Rectal smooth muscle tissue (tissue), 1 donor: ENCODE data around the gene USP40.

ENCODE experiments used
- H3K27ac ChIP-seq: one replicate; pipeline ENCODE4 v1.7.0; 2013; ENCODE audit warnings: low read depth, low read length, inconsistent platforms
- H3K27me3 ChIP-seq: one replicate; pipeline ENCODE4 v1.7.0; 2013; ENCODE audit warnings: low read length; ENCODE audit not compliant: control insufficient read depth, insufficient read depth
- H3K36me3 ChIP-seq: one replicate; pipeline ENCODE4 v1.7.0; 2013; ENCODE audit warnings: low read length; ENCODE audit not compliant: control insufficient read depth, insufficient read depth
- H3K4me1 ChIP-seq: one replicate; pipeline ENCODE4 v1.7.0; 2013; ENCODE audit warnings: low read length; ENCODE audit not compliant: control insufficient read depth, insufficient read depth
- H3K4me3 ChIP-seq: one replicate; pipeline ENCODE4 v1.7.0; 2013; ENCODE audit warnings: low read length
- H3K9ac ChIP-seq: one replicate; pipeline ENCODE4 v1.7.0; 2013; ENCODE audit warnings: low read length

USP40 gene

GRCh38 chr2:233503947-233504637 lies 62.5 kb downstream of the USP40 start:
- H3K9ac ChIP-seq, result no peak overlapping the region
- no peaks in the 10 kb centered on the region for H3K4me1 ChIP-seq
- H3K27me3 ChIP-seq, result no peaks in the 10 kb centered on the region
- H3K36me3 ChIP-seq, result peaks cover 4% of the 10 kb centered on the region
- H3K27ac ChIP-seq, result no peak overlapping the region
- H3K4me3 ChIP-seq, result no peak overlapping the region

- Histone ChIP-seq H3K27ac (no peak overlapping the region), H3K4me1 (no peaks in the 10 kb centered on the region), H3K9ac (no peak overlapping the region), H3K4me3 (no peak overlapping the region), H3K36me3 (peaks cover 4% of the 10 kb centered on the region), H3K27me3 (no peaks in the 10 kb centered on the region)
These were observed 63.1 kb downstream of the USP40 start for GRCh38 chr2:233503481-233503880.

- Histone ChIP-seq H3K4me1 (no peaks in the 10 kb centered on the region), H3K27ac (no peak overlapping the region), H3K27me3 (no peaks in the 10 kb centered on the region), H3K36me3 (peaks cover 6% of the 10 kb centered on the region), H3K9ac (no peak overlapping the region), H3K4me3 (no peak overlapping the region)
These were observed 65.1 kb downstream of the USP40 start for GRCh38 chr2:233501198-233502076.

- H3K4me3 ChIP-seq, result no peak overlapping the region
- no peaks in the 10 kb centered on the region for H3K27me3 ChIP-seq
- H3K36me3 ChIP-seq, result peaks cover 6% of the 10 kb centered on the region
- no peak overlapping the region for H3K9ac ChIP-seq
- H3K27ac ChIP-seq, result no peak overlapping the region
- no peaks in the 10 kb centered on the region for H3K4me1 ChIP-seq
These were observed 66.7 kb downstream of the USP40 start for GRCh38 chr2:233499928-233500327.

DNA sequence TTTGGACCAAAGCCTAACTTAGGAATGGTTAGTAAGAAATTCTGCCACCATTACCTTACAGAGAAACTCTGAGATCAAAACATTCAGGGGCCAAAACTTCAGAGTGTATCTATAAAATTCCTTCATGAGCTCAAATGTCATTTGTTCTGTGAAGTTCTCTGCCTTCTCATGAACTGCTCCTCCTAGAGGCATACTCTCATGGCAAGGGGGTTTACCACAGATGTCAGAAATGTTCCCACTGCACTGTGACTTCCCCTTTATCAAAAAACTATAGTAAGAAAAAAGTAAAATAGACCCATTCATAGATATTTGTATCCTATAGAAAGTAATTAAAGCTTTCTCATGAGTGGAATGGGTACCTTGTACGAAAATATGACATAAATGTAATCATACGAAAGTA lies 68.5 kb downstream of the USP40 start:
- Histone ChIP-seq H3K36me3 (peaks cover 6% of the 10 kb centered on the region), H3K4me3 (no peak overlapping the region)

DNA sequence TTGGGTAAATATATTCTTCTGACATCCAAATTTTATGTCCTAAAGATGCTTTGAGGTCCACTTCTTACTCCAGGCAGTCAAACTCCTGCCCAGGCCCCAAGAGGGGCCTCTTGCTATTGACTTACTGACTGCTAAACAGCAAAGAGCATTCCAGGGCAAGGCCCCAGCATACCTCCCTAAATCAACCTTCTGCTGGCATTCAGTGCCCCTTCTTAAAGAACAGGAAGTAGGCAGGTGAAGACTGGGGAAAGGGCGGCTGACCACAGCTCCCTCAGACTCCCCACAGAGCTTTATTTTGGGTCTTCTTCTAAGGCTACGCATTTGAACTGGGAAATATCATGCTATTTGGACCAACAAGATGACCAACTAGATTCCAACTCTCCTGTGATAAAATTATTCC lies 68.9 kb downstream of the USP40 start:
- Histone ChIP-seq H3K27ac (no peak overlapping the region), H3K27me3 (no peaks in the 10 kb centered on the region), H3K9ac (no peak overlapping the region), H3K4me3 (no peak overlapping the region), H3K4me1 (no peaks in the 10 kb centered on the region), H3K36me3 (peaks cover 10% of the 10 kb centered on the region)

More for the DNA sequence above, 68.5 kb downstream of the USP40 start:
- H3K4me1 ChIP-seq, result no peaks in the 10 kb centered on the region
- no peak overlapping the region for H3K9ac ChIP-seq
- no peak overlapping the region for H3K27ac ChIP-seq
- no peaks in the 10 kb centered on the region for H3K27me3 ChIP-seq

DNA sequence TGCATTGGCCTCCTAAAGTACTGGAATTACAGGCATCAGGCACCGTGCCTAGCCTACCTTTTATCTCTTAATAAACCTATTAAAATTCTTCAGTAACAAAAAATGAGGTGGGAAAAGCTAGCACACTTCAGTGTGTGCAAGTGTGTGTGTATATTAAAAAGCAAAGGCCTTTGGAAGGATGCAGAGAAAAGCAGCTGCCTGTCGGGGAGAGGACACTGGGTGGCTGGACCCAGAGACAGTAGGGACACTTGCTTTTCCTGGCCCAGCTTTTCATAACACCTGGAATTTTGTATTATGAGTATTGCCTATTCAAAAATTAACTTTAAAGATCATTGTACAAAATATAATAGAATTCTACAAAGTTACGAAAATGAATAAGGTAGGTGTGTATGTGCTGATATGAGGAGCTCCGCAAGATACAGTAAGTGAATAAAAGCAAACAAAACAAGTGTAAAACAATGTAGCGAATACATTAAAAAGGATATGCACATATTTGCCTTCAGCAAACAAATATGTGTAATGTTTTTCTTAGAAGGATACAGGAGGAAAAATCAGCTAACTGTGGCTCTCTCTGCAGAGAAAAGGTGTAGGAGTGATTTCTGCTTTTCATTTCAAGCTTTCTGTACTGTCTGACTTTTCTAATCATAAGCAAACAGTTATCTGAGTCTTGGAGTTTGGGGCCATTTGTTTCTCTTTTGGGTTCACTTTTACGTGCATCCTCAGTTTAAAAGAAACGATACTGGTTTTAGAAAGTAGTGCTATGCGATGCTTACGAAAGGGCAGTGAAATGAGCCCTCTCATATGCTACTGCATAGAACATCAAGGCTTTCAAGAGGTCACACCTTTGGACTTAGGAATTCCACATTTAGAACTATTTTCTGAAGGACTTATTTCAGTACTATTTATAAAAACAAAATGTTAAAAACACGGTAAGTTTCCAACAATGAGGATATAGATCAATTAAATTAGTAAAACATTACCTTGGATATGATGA lies 70.8 kb downstream of the USP40 start:
- Histone ChIP-seq H3K4me3 (no peak overlapping the region), H3K4me1 (no peaks in the 10 kb centered on the region), H3K36me3 (peaks cover 10% of the 10 kb centered on the region), H3K27ac (no peak overlapping the region), H3K9ac (no peak overlapping the region), H3K27me3 (no peaks in the 10 kb centered on the region)

GRCh38 chr2:233492751-233493150 lies 73.8 kb downstream of the USP40 start:
- Histone ChIP-seq H3K9ac (no peak overlapping the region), H3K4me3 (no peak overlapping the region), H3K27ac (no peak overlapping the region), H3K27me3 (no peaks in the 10 kb centered on the region), H3K36me3 (peaks cover 10% of the 10 kb centered on the region), H3K4me1 (no peaks in the 10 kb centered on the region)

- peaks cover 10% of the 10 kb centered on the region for H3K36me3 ChIP-seq
- no peak overlapping the region for H3K4me3 ChIP-seq
- no peaks in the 10 kb centered on the region for H3K4me1 ChIP-seq
- no peak overlapping the region for H3K27ac ChIP-seq
- H3K9ac ChIP-seq, result no peak overlapping the region
- no peaks in the 10 kb centered on the region for H3K27me3 ChIP-seq
These were observed 74.5 kb downstream of the USP40 start for GRCh38 chr2:233492078-233492477.

- Histone ChIP-seq H3K9ac (no peak overlapping the region), H3K27ac (no peak overlapping the region), H3K4me1 (no peaks in the 10 kb centered on the region), H3K4me3 (no peak overlapping the region), H3K36me3 (peaks cover 8% of the 10 kb centered on the region), H3K27me3 (no peaks in the 10 kb centered on the region)
These were observed 75.3 kb downstream of the USP40 start for GRCh38 chr2:233491326-233491725.

GRCh38 chr2:233490831-233491230 lies 75.8 kb downstream of the USP40 start:
- Histone ChIP-seq H3K27ac (no peak overlapping the region), H3K4me3 (no peak overlapping the region), H3K9ac (no peak overlapping the region), H3K36me3 (peaks cover 8% of the 10 kb centered on the region), H3K27me3 (no peaks in the 10 kb centered on the region), H3K4me1 (no peaks in the 10 kb centered on the region)

DNA sequence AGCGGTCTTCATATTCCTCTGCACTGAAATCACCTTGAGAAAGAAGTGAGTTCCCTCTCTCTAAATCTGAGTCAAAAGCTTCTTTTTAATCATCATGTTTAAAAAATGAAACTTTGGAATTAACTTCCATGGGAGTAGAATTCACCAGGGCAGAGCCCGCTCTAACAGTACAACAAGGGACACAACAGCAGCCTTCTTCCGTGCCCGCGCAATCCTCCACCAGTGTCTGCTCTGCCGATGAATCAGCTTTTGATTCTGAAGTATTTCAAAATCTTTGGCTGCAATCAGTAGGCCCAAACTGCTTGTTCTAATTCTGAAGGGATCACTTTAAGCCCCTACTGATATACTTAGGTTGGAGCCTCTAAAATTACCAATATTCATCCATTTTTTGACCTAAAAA lies 76.9 kb downstream of the USP40 start:
- H3K9ac ChIP-seq, result no peak overlapping the region
- H3K27me3 ChIP-seq, result no peaks in the 10 kb centered on the region
- no peak overlapping the region for H3K4me3 ChIP-seq
- no peak overlapping the region for H3K27ac ChIP-seq
- peaks cover 8% of the 10 kb centered on the region for H3K36me3 ChIP-seq
- H3K4me1 ChIP-seq, result no peaks in the 10 kb centered on the region
